Measurements from ENCODE around the gene HERPUD1. TPM values are rescaled to one million over a fixed set of nuclear protein-coding genes. Genes with fewer than 3 reads are reported as not detected.
A peak's percentile ranks its signal among the peaks of the same experiment; 100 is the strongest.
"Not testable (repeated sequence)": the region's sequence is repeated elsewhere in the genome, so short reads cannot be mapped to it uniquely, and the experiment has no call there.

The HERPUD1 gene
- total RNA-seq: 100 to 1,000 TPM in 3 of 4 donors, 10 to 100 TPM in 1; 98.6 to 126 (median 118) TPM
- polyA plus RNA-seq: 94.6 TPM
- long read RNA-seq, donor 1, transcript HERPUD1-204 (8 exons, 2,946 nt): major isoform, 303 of 325 reads
- long read RNA-seq, donor 1, transcript HERPUD1-201 (8 exons, 1,862 nt): minor isoform, 13 of 325 reads
- long read RNA-seq, donor 1, partial matches to known transcripts: 2 of 325 reads
- long read RNA-seq, donor 1, other reads (novel, unspliced or antisense): 4 of 325 reads
- long read RNA-seq, donor 2, transcript HERPUD1-204 (8 exons, 2,946 nt): major isoform, 97 of 103 reads
- long read RNA-seq, donor 2, partial matches to known transcripts: 1 of 103 reads
- long read RNA-seq, donor 2, other reads (novel, unspliced or antisense): 1 of 103 reads
- long read RNA-seq, donor 3, transcript HERPUD1-204 (8 exons, 2,946 nt): major isoform, 630 of 731 reads
- long read RNA-seq, donor 3, transcript HERPUD1-203 (7 exons, 1,782 nt): minor isoform, 8 of 731 reads
- long read RNA-seq, donor 3, transcript HERPUD1-201 (8 exons, 1,862 nt): minor isoform, 58 of 731 reads
- long read RNA-seq, donor 3, partial matches to known transcripts: 7 of 731 reads
- long read RNA-seq, donor 3, other reads (novel, unspliced or antisense): 26 of 731 reads
- long read RNA-seq, donor 4, transcript HERPUD1-204 (8 exons, 2,946 nt): major isoform, 118 of 132 reads
- long read RNA-seq, donor 4, transcript HERPUD1-201 (8 exons, 1,862 nt): minor isoform, 6 of 132 reads
- long read RNA-seq, donor 4, partial matches to known transcripts: 3 of 132 reads
- long read RNA-seq, donor 4, other reads (novel, unspliced or antisense): 5 of 132 reads

- under 1% methylated on average over 83 of the region's 83 CpGs for WGBS
- intact Hi-C loops (cut with DNase I): no loop called here
- Histone ChIP-seq H3K9me3 (ENCODE audit: control insufficient read depth, low read length) (no peaks in the 10 kb centered on the region), H3K4me3 (ENCODE audit: low read length) (peak within 1 kb of the TSS; percentile 76), H3K27me3 (ENCODE audit: control insufficient read depth, insufficient read depth) (no peaks in the 10 kb centered on the region), H3K4me1 (ENCODE audit: control insufficient read depth, insufficient read depth, low read length) (no peaks in the 10 kb centered on the region), H3K27ac (ENCODE audit: low read length) (peak within 1 kb of the TSS; percentile 87)
- DNase-seq: peak; percentile 99 to 100 (median 100)
- ATAC-seq: peak; percentile 97 to 98
These were observed at the start of gene HERPUD1 for GRCh38 chr16:56931892-56932720. TSS of gene HERPUD1 (plus strand) at chr16:56932142. CDS start at chr16:56932245, 103 bp downstream.

- no peaks in the 10 kb centered on the region for H3K27me3 ChIP-seq (ENCODE audit: control insufficient read depth, insufficient read depth)
- intact Hi-C loops (cut with DNase I): no loop called here
- H3K27ac ChIP-seq (ENCODE audit: low read length): no peak overlapping the region
- no peak overlapping the region for H3K4me3 ChIP-seq (ENCODE audit: low read length)
- H3K4me1 ChIP-seq (ENCODE audit: control insufficient read depth, insufficient read depth, low read length): no peaks in the 10 kb centered on the region
- no peaks in the 10 kb centered on the region for H3K9me3 ChIP-seq (ENCODE audit: control insufficient read depth, low read length)
- 87% methylated on average over 2 of the region's 2 CpGs for WGBS
- ATAC-seq (no peak), DNase-seq (peak in 1 of 3 donors; percentile 14)
These were observed 48.4 kb upstream of the HERPUD1 start for GRCh38 chr16:56883586-56883985.

DNA sequence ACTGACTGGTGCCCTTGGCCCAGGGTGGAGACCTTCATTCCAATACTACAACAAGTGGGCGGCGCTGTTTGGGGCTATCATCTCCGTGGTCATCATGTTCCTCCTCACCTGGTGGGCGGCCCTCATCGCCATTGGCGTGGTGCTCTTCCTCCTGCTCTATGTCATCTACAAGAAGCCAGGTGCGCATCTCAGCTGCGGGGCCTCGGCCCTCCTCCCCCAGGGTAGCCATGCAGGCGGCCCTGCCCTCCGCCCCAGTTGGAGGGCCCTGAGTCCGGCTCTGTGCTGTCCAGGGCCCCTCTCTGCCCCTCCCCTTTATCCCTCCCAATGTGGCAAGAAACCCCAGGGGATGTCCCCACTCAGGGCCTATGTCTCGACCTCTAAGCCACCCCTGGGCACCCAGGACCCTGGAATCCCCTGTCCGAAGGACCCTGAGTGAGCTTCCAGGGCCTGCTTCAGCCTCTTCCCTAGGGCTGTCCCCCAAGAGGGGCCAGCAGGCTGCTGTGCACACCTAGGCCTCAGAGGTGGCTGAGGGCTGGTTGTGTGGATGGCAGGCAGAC is 47.8 kb upstream of the HERPUD1 start:
- no peaks in the 10 kb centered on the region for H3K4me1 ChIP-seq (ENCODE audit: control insufficient read depth, insufficient read depth, low read length)
- H3K27ac ChIP-seq (ENCODE audit: low read length): no peak overlapping the region
- H3K4me3 ChIP-seq (ENCODE audit: low read length): no peak overlapping the region
- intact Hi-C loops (cut with DNase I): no loop called here
- peak in 1 of 2 donors; percentile 18 for ATAC-seq
- no peaks in the 10 kb centered on the region for H3K27me3 ChIP-seq (ENCODE audit: control insufficient read depth, insufficient read depth)
- DNase-seq: peak in 1 of 3 donors; percentile 35
- H3K9me3 ChIP-seq (ENCODE audit: control insufficient read depth, low read length): no peaks in the 10 kb centered on the region
- WGBS: 94% methylated on average over 14 of the region's 14 CpGs

GRCh38 chr16:56884929-56885328 is 47.0 kb upstream of the HERPUD1 start:
- ATAC-seq; intact Hi-C loops (cut with DNase I); H3K27me3 ChIP-seq (ENCODE audit: control insufficient read depth, insufficient read depth); H3K9me3 ChIP-seq (ENCODE audit: control insufficient read depth, low read length); H3K4me1 ChIP-seq (ENCODE audit: control insufficient read depth, insufficient read depth, low read length); H3K4me3 ChIP-seq (ENCODE audit: low read length); H3K27ac ChIP-seq (ENCODE audit: low read length): not testable (repeated sequence)
- peak in 1 of 3 donors; percentile 35 for DNase-seq
- WGBS: 94% methylated on average over 13 of the region's 13 CpGs

DNA sequence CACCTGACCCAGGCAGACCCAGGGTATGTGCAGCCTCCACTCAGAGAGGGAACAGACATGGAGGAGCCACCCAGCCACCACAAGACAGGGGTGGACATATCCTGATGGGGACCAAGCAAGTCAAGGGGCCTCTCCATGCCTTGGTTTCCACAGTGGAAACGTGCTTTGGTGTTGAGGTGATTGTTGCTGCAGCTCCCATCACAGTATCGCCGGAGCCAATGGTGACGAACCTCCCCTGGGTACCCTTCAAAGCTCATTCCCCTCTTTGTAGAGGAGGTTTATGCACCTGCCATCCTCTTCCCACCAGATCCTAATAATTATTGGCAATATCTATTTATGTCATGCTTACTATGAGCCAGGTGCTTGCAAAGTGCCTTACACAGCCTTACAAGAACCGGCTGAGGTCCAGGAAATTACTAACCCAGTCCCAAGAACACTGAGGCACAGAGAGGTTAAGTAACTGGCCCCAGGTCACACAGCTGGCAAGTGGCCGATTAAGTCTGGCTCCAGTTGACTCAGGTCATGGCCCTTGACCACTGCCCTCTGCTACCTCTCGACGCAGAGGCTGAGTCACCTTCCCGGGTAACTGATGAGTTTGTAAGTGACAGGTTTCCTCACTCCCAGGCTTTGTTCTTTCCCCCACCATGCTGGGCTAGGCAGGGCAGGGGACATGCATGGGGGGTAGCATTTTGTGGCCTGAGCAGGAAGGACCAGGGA is 46.3 kb upstream of the HERPUD1 start:
- WGBS: 83% methylated on average over 9 of the region's 9 CpGs
- no peaks in the 10 kb centered on the region for H3K27me3 ChIP-seq (ENCODE audit: control insufficient read depth, insufficient read depth)

GRCh38 chr16:56886296-56886695 is 45.6 kb upstream of the HERPUD1 start:
- WGBS: 88% methylated on average over 12 of the region's 12 CpGs
- Histone ChIP-seq H3K27me3 (ENCODE audit: control insufficient read depth, insufficient read depth) (no peaks in the 10 kb centered on the region), H3K4me1 (ENCODE audit: control insufficient read depth, insufficient read depth, low read length) (no peaks in the 10 kb centered on the region), H3K9me3 (ENCODE audit: control insufficient read depth, low read length) (no peaks in the 10 kb centered on the region), H3K27ac (ENCODE audit: low read length) (no peak overlapping the region), H3K4me3 (ENCODE audit: low read length) (no peak overlapping the region)
- ATAC-seq: no peak
- intact Hi-C loops (cut with DNase I): no loop called here
- peak in 1 of 3 donors; percentile 23 for DNase-seq

More for the DNA sequence above, 46.3 kb upstream of the HERPUD1 start:
- Histone ChIP-seq H3K27ac (ENCODE audit: low read length) (no peak overlapping the region), H3K4me1 (ENCODE audit: control insufficient read depth, insufficient read depth, low read length) (no peaks in the 10 kb centered on the region), H3K9me3 (ENCODE audit: control insufficient read depth, low read length) (no peaks in the 10 kb centered on the region), H3K4me3 (ENCODE audit: low read length) (no peak overlapping the region)
- DNase-seq (peak in 1 of 3 donors; percentile 10), ATAC-seq (no peak)
- intact Hi-C loops (cut with DNase I): no loop called here

- Histone ChIP-seq H3K4me1 (ENCODE audit: control insufficient read depth, insufficient read depth, low read length) (no peaks in the 10 kb centered on the region), H3K4me3 (ENCODE audit: low read length) (no peak overlapping the region), H3K27ac (ENCODE audit: low read length) (no peak overlapping the region), H3K9me3 (ENCODE audit: control insufficient read depth, low read length) (no peaks in the 10 kb centered on the region), H3K27me3 (ENCODE audit: control insufficient read depth, insufficient read depth) (no peaks in the 10 kb centered on the region)
- WGBS: 86% methylated on average over 9 of the region's 9 CpGs
- DNase-seq (peak in 1 of 3 donors; percentile 12), ATAC-seq (no peak)
- intact Hi-C loops (cut with DNase I): no loop called here
These were observed 45.1 kb upstream of the HERPUD1 start for GRCh38 chr16:56886826-56887225.

DNA sequence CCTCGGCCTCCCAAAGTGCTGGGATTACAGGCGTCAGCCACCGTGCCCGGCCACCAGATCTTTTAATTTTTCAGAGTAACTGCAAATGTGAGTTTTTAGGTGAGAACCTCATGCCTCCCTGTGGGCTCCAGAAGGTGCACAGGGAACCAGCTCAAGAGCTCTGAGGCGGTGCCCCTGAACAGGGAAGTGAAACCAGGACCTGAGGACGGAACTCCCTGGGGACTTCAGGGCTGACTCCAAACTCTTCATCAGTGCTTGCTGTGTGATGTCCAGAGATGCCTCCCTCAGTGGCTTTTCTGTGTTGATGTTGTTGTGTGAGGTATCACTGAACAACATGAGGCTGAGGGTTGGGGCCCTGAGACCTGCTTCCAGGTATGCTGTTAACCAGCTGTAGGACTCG is 43.1 kb upstream of the HERPUD1 start:
- Histone ChIP-seq H3K4me1 (ENCODE audit: control insufficient read depth, insufficient read depth, low read length) (no peaks in the 10 kb centered on the region), H3K27ac (ENCODE audit: low read length) (no peak overlapping the region), H3K9me3 (ENCODE audit: control insufficient read depth, low read length) (no peaks in the 10 kb centered on the region), H3K4me3 (ENCODE audit: low read length) (no peak overlapping the region), H3K27me3 (ENCODE audit: control insufficient read depth, insufficient read depth) (no peaks in the 10 kb centered on the region)
- ATAC-seq (no peak), DNase-seq (peak in 1 of 3 donors; percentile 38)
- WGBS: 89% methylated on average over 7 of the region's 7 CpGs
- intact Hi-C loops (cut with DNase I): no loop called here

DNA sequence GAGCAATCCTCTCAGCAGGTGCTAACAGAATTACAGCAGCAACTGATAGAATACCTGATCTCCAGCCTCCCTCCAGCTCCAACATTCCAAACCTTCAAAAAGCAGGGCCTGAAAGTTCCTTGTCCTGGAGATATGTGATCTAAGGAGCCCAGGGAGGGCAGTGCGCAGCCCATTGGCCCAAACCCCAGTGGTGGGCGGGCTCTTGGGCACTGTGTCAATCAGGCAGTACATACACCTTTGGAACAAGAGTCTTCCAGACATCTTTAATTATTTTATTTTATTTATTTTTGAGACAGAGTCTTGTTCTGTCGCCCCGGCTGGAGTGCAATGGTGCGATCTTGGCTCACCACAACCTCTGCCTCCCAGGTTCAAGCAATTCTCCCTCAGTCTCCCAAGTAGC is 42.7 kb upstream of the HERPUD1 start:
- Histone ChIP-seq H3K27me3 (ENCODE audit: control insufficient read depth, insufficient read depth) (no peaks in the 10 kb centered on the region), H3K27ac (ENCODE audit: low read length) (no peak overlapping the region), H3K9me3 (ENCODE audit: control insufficient read depth, low read length) (no peaks in the 10 kb centered on the region), H3K4me3 (ENCODE audit: low read length) (no peak overlapping the region), H3K4me1 (ENCODE audit: control insufficient read depth, insufficient read depth, low read length) (no peaks in the 10 kb centered on the region)
- 95% methylated on average over 5 of the region's 5 CpGs for WGBS
- intact Hi-C loops (cut with DNase I): no loop called here
- DNase-seq (peak in 1 of 3 donors; percentile 7), ATAC-seq (no peak)

- Histone ChIP-seq H3K27me3 (ENCODE audit: control insufficient read depth, insufficient read depth) (no peaks in the 10 kb centered on the region), H3K4me1 (ENCODE audit: control insufficient read depth, insufficient read depth, low read length) (no peaks in the 10 kb centered on the region), H3K4me3 (ENCODE audit: low read length) (no peak overlapping the region), H3K27ac (ENCODE audit: low read length) (no peak overlapping the region), H3K9me3 (ENCODE audit: control insufficient read depth, low read length) (no peaks in the 10 kb centered on the region)
- ATAC-seq: no peak
- intact Hi-C loops (cut with DNase I): no loop called here
- 74% methylated on average over 11 of the region's 11 CpGs for WGBS
- DNase-seq: no peak
These were observed 40.3 kb upstream of the HERPUD1 start for GRCh38 chr16:56891685-56892084.
